Liver (tissue), 9 donors: ENCODE results near the gene CHN1. TPM values are rescaled to one million over a fixed set of nuclear protein-coding genes. Genes with fewer than 3 reads are reported as not detected.

Source experiments
- DNase-seq: peaks from one replicate; pipeline ENCODE4 v3.0.0-alpha.2; 2017; ENCODE audit warnings: low spot score
- H3K27ac ChIP-seq, 2 donors: one replicate each; pipeline ENCODE4 v1.7.0; 2013; ENCODE audit warnings: inconsistent platforms in 2 of 2, low read length in 2 of 2, control low read depth in 1 of 2, low read depth in 1 of 2, mild to moderate bottlenecking in 1 of 2
- H3K27me3 ChIP-seq, 4 donors: one replicate each; pipeline versions ENCODE4 v1.6.1 to v1.7.0; 2013; ENCODE audit warnings: low read length in 3 of 4, inconsistent platforms in 1 of 4, mild to moderate bottlenecking in 1 of 4, moderate library complexity in 1 of 4; ENCODE audit not compliant: control insufficient read depth in 4 of 4, insufficient read depth in 4 of 4
- H3K36me3 ChIP-seq, 4 donors: one replicate each; pipeline versions ENCODE4 v1.6.1 to v1.7.0; 2013; ENCODE audit warnings: low read length in 3 of 4, mild to moderate bottlenecking in 3 of 4, low read depth in 1 of 4, moderate library complexity in 1 of 4; ENCODE audit not compliant: control insufficient read depth in 4 of 4, insufficient read depth in 3 of 4
- H3K4me1 ChIP-seq, 4 donors: one replicate each; pipeline versions ENCODE4 v1.6.1 to v1.7.0; 2013; ENCODE audit warnings: low read length in 3 of 4, mild to moderate bottlenecking in 3 of 4, moderate library complexity in 1 of 4; ENCODE audit not compliant: control insufficient read depth in 4 of 4, insufficient read depth in 4 of 4
- H3K4me3 ChIP-seq, 3 donors: one replicate each; pipeline versions ENCODE4 v1.6.1 to v1.7.0; 2013; ENCODE audit warnings: low read length in 3 of 3, control low read depth in 1 of 3, low read depth in 1 of 3, mild to moderate bottlenecking in 1 of 3
- H3K9ac ChIP-seq, 2 donors: one replicate each; pipeline ENCODE4 v1.7.0; 2013; ENCODE audit warnings: low read length in 2 of 2, mild to moderate bottlenecking in 2 of 2, moderate library complexity in 2 of 2, control low read depth in 1 of 2, low read depth in 1 of 2
- H3K9me3 ChIP-seq, 4 donors: one replicate each; pipeline versions ENCODE4 v1.6.1 to v1.7.0; 2013; ENCODE audit warnings: low read length in 3 of 4; ENCODE audit not compliant: control insufficient read depth in 4 of 4
- ATF3 ChIP-seq: IDR thresholded peaks from 2 replicates; pipeline ENCODE4 v1.6.1; 2016; ENCODE audit warnings: antibody characterized with exemption
- EGR1 ChIP-seq, 2 donors: IDR thresholded peaks; 2 replicates each; pipeline ENCODE4 v1.6.1; 2016 to 2018; ENCODE audit warnings: antibody characterized with exemption in 2 of 2, low read depth in 2 of 2
- FOXA1 ChIP-seq: IDR thresholded peaks from 2 replicates; pipeline ENCODE4 v1.6.1; 2016; ENCODE audit warnings: antibody characterized with exemption
- GABPA ChIP-seq, 2 donors: IDR thresholded peaks in 1 of 2; conservative IDR thresholded peaks in 1 of 2; 2 replicates each; pipeline ENCODE4 v1.6.1; 2016; ENCODE audit warnings: antibody characterized with exemption in 2 of 2, mild to moderate bottlenecking in 1 of 2, moderate library complexity in 1 of 2
- HNF4A ChIP-seq, 2 donors: conservative IDR thresholded peaks; 2 replicates each; pipeline ENCODE4 v1.6.1; 2016; ENCODE audit warnings: antibody characterized with exemption in 2 of 2, mild to moderate bottlenecking in 2 of 2
- HNF4G ChIP-seq: IDR thresholded peaks from 2 replicates; pipeline ENCODE4 v1.6.1; 2016; ENCODE audit warnings: antibody characterized with exemption
- JUND ChIP-seq, 2 donors: IDR thresholded peaks; 2 replicates each; pipeline ENCODE4 v1.6.1; 2016; ENCODE audit warnings: antibody characterized with exemption in 2 of 2
- MAX ChIP-seq: IDR thresholded peaks from 2 replicates; pipeline ENCODE4 v1.6.1; 2016; ENCODE audit warnings: antibody characterized with exemption
- NR2F2 ChIP-seq: IDR thresholded peaks from 2 replicates; pipeline ENCODE4 v1.6.1; 2016; ENCODE audit warnings: antibody characterized with exemption
- RAD21 ChIP-seq, 2 donors: IDR thresholded peaks; 2 replicates each; pipeline ENCODE4 v1.6.1; 2016; ENCODE audit warnings: antibody characterized with exemption in 2 of 2, mild to moderate bottlenecking in 2 of 2
- REST ChIP-seq: IDR thresholded peaks from 2 replicates; pipeline ENCODE4 v1.6.1; 2016; ENCODE audit warnings: antibody characterized with exemption, mild to moderate bottlenecking
- RXRA ChIP-seq, 2 donors: IDR thresholded peaks; 2 replicates each; pipeline ENCODE4 v1.6.1; 2017 to 2018; ENCODE audit warnings: antibody characterized with exemption in 2 of 2, mild to moderate bottlenecking in 1 of 2
- SP1 ChIP-seq: IDR thresholded peaks from 2 replicates; pipeline ENCODE4 v1.6.1; 2018; ENCODE audit warnings: antibody characterized with exemption, mild to moderate bottlenecking
- TAF1 ChIP-seq: conservative IDR thresholded peaks from 2 replicates; pipeline ENCODE4 v1.6.1; 2016; ENCODE audit warnings: antibody characterized with exemption, mild to moderate bottlenecking
- YY1 ChIP-seq: IDR thresholded peaks from 2 replicates; pipeline ENCODE4 v1.6.1; 2016; ENCODE audit warnings: antibody characterized with exemption, mild to moderate bottlenecking
- ZBTB33 ChIP-seq: IDR thresholded peaks from 2 replicates; pipeline ENCODE4 v1.6.1; 2016; ENCODE audit warnings: antibody characterized with exemption
- WGBS: extraction: QIAGEN DNeasy Blood & Tissue Kit; methylation state at CpG from one replicate; pipeline ENCODE4 v1.1.7; 2013; 5-methylcytosine and 5-hydroxymethylcytosine counted together
- polyA plus RNA-seq, 2 donors: library from polyadenylated mRNA; stranded (reverse) in 1 of 2; unstranded in 1 of 2; fragments of 200-250 nt in 1 of 2; fragments of >200 nt in 1 of 2; fragmentation: Nextera tagmentation in 1 of 2; extraction: Ambion mirVana in 1 of 2; gene quantifications; one replicate each; pipeline versions ENCODE4 v1.2.1 to v1.2.3, GENCODE V29; 2013 to 2015
- total RNA-seq, 2 donors: library from RNA; depleted of rRNA; stranded (reverse); fragments of >200 nt; gene quantifications; one replicate each; pipeline ENCODE4 v1.2.3, GENCODE V29; 2014
- TF ChIP-seq, protein P1 (sequence below): fragments of 150-350 bp; IDR thresholded peaks from 2 replicates; pipeline ENCODE4 v1.5.1; 2017; ENCODE audit warnings: improper control_type of control experiment, low read depth, low read length; ENCODE audit not compliant: missing input control
- donor health status: healthy.
- donor health status: healthy.
- donor health status: healthy.
- donor health status: healthy.
- donor health status: healthy.

The CHN1 gene
- total and polyA plus RNA-seq, 4 donors, result 0.66 to 1.6 (median 1.1) TPM

GRCh38 chr2:175012516-175012915 is 7.3 kb upstream of the CHN1 start:
- TF ChIP-seq TAF1 (no peak), YY1 (no peak), ZBTB33 (no peak), FOXA1 (no peak), HNF4A (conservative IDR thresholded peaks at IDR 0.05) (no peak), ATF3 (no peak), HNF4G (no peak), REST (no peak), MAX (no peak), SP1 (no peak), EGR1 (IDR thresholded peaks at IDR 0.05; ENCODE audit: low read depth in 2 of 2) (no peak), RAD21 (IDR thresholded peaks at IDR 0.05) (no peak), JUND (IDR thresholded peaks at IDR 0.05) (no peak)
- TF ChIP-seq, protein P1, sequence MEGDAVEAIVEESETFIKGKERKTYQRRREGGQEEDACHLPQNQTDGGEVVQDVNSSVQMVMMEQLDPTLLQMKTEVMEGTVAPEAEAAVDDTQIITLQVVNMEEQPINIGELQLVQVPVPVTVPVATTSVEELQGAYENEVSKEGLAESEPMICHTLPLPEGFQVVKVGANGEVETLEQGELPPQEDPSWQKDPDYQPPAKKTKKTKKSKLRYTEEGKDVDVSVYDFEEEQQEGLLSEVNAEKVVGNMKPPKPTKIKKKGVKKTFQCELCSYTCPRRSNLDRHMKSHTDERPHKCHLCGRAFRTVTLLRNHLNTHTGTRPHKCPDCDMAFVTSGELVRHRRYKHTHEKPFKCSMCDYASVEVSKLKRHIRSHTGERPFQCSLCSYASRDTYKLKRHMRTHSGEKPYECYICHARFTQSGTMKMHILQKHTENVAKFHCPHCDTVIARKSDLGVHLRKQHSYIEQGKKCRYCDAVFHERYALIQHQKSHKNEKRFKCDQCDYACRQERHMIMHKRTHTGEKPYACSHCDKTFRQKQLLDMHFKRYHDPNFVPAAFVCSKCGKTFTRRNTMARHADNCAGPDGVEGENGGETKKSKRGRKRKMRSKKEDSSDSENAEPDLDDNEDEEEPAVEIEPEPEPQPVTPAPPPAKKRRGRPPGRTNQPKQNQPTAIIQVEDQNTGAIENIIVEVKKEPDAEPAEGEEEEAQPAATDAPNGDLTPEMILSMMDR, result no peak
- no peak overlapping the region for H3K9ac ChIP-seq
- H3K9me3 ChIP-seq, result no peaks in the 10 kb centered on the region
- DNase-seq, result no peak
- no peaks in the 10 kb centered on the region for H3K27me3 ChIP-seq
- 97% methylated on average over 2 of the region's 2 CpGs for WGBS
- H3K4me3 ChIP-seq, result no peak overlapping the region
- H3K4me1 ChIP-seq, result no peaks in the 10 kb centered on the region
- no peak overlapping the region for H3K27ac ChIP-seq
- H3K36me3 ChIP-seq, result no peaks in the 10 kb centered on the region

DNA sequence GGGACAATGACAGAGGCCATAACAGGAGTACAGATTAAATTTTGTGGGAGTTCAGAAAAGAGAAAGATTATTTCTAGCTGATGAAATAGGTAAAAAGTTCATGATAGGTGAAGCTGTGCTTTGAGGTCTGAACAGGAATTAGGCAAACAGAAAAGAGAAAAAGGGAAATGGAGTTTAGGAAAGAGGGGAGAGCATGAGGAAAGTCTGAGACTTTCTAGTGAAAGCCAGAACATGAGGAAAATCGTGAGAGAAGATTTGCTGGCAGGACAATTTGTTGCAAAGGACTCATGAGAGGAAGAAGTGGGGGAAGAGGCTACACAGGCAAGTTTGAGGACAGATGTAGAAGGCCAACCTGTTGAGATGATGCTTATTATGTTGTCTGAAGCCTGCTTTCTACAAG is 6.3 kb upstream of the CHN1 start:
- 65% methylated on average over 1 of the region's 1 CpG for WGBS
- Histone ChIP-seq H3K36me3 (no peaks in the 10 kb centered on the region), H3K4me1 (no peaks in the 10 kb centered on the region), H3K9ac (no peak overlapping the region), H3K27me3 (no peaks in the 10 kb centered on the region), H3K4me3 (no peak overlapping the region), H3K9me3 (no peaks in the 10 kb centered on the region), H3K27ac (no peak overlapping the region)
- DNase-seq, result no peak
- TF ChIP-seq YY1 (no peak), FOXA1 (no peak), RXRA (IDR thresholded peaks at IDR 0.05) (no peak), GABPA (IDR thresholded peaks at IDR 0.05 in 1 of 2, conservative IDR thresholded peaks at IDR 0.05 in 1 of 2) (no peak), HNF4G (no peak), NR2F2 (no peak), JUND (IDR thresholded peaks at IDR 0.05) (no peak), TAF1 (no peak)
- TF ChIP-seq, protein P1, result no peak
